IMR-90 (cell line): Measurements from ENCODE around the gene PRKAR1B. TPM values are rescaled to one million over a fixed set of nuclear protein-coding genes. Genes with fewer than 3 reads are reported as not detected.
A peak's percentile ranks its signal among the peaks of the same experiment; 100 is the strongest.

Source experiments
- ATAC-seq: fragments of 200-7000 bp; cut with Tn5 transposase; 2 replicates; pipeline ENCODE4 v1.9.1; 2020; ENCODE audit warnings: low read depth, mild to moderate bottlenecking, moderate library complexity
- BruUV-seq: library from RNA; stranded (reverse); fragments of 400-500 nt; replicated peaks from 2 replicates; lab custom pipeline; 2021; lab: Mats Ljungman, UMichigan
- CTCF ChIA-PET: fragments of 300-600 bp; formaldehyde crosslinking; extraction: SDS; loops from one replicate; lab custom pipeline; 2021; ENCODE audit warnings: antibody characterized with exemption; lab: Yijun Ruan, JAX
- POLR2A ChIA-PET: fragments of 300-600 bp; sonication (Branson Sonifier 250); formaldehyde crosslinking; loops from one replicate; lab custom pipeline; 2022; ENCODE audit warnings: antibody characterized with exemption; ENCODE audit not compliant: unreplicated experiment; lab: Charles Lee
- DNase-seq: peaks from one replicate; pipeline ENCODE4 v3.0.0; 2013
- H2AFZ ChIP-seq: replicated peaks from 2 replicates; pipeline ENCODE3; 2013; ENCODE audit warnings: low read length, mild to moderate bottlenecking; ENCODE audit not compliant: poor library complexity
- H2AK5ac ChIP-seq: 2 replicates; pipeline ENCODE4 v1.6.1; 2013; ENCODE audit warnings: low read depth, low read length, inconsistent platforms
- H2AK9ac ChIP-seq: replicated peaks from 2 replicates; pipeline ENCODE3; 2013; ENCODE audit warnings: mild to moderate bottlenecking, low read depth, low read length, moderate library complexity; ENCODE audit not compliant: poor library complexity
- H2BK120ac ChIP-seq: 2 replicates; pipeline ENCODE4 v1.6.1; 2013; ENCODE audit warnings: low read depth, low read length, inconsistent platforms
- H2BK15ac ChIP-seq: 3 replicates; pipeline ENCODE4 v1.6.1; 2013; ENCODE audit warnings: low read depth, low read length, inconsistent platforms
- H2BK20ac ChIP-seq: 2 replicates; pipeline ENCODE4 v1.6.1; 2013; ENCODE audit warnings: low read depth, mild to moderate bottlenecking, inconsistent platforms, low read length, moderate library complexity
- H2BK5ac ChIP-seq: 2 replicates; pipeline ENCODE4 v1.6.1; 2013; ENCODE audit warnings: mild to moderate bottlenecking, low read depth, low read length, inconsistent platforms; ENCODE audit not compliant: poor library complexity, severe bottlenecking
- H3K14ac ChIP-seq: replicated peaks from 2 replicates; pipeline ENCODE4 v1.6.1; 2013; ENCODE audit warnings: low read depth, low read length, inconsistent platforms
- H3K18ac ChIP-seq: 2 replicates; pipeline ENCODE4 v1.6.1; 2013; ENCODE audit warnings: low read depth, low read length, control low read depth
- H3K23ac ChIP-seq: 2 replicates; pipeline ENCODE4 v1.6.1; 2013; ENCODE audit warnings: low read depth, low read length, inconsistent platforms
- H3K27ac ChIP-seq: 2 replicates; pipeline ENCODE4 v1.5.1; 2013; ENCODE audit warnings: mild to moderate bottlenecking, control low read depth, low read length; ENCODE audit not compliant: insufficient read depth
- H3K27me3 ChIP-seq: 2 replicates; pipeline ENCODE4 v1.6.1; 2013; ENCODE audit warnings: low read length; ENCODE audit not compliant: control insufficient read depth, insufficient read depth
- H3K36me3 ChIP-seq: 2 replicates; pipeline ENCODE4 v1.6.1; 2013; ENCODE audit warnings: low read length, mixed read lengths; ENCODE audit not compliant: control insufficient read depth, insufficient read depth
- H3K4ac ChIP-seq: 2 replicates; pipeline ENCODE4 v1.6.1; 2013; ENCODE audit warnings: low read depth, low read length, inconsistent platforms
- H3K4me1 ChIP-seq: 2 replicates; pipeline ENCODE4 v1.6.1; 2013; ENCODE audit warnings: low read length, mixed read lengths; ENCODE audit not compliant: control insufficient read depth, insufficient read depth
- H3K4me2 ChIP-seq: 2 replicates; pipeline ENCODE4 v1.6.1; 2013; ENCODE audit warnings: low read depth, mild to moderate bottlenecking, control low read depth, low read length, moderate library complexity
- H3K4me3 ChIP-seq: 2 replicates; pipeline ENCODE4 v1.5.1; 2013; ENCODE audit warnings: low read depth, mild to moderate bottlenecking, control low read depth, low read length, moderate library complexity; ENCODE audit not compliant: insufficient read depth
- H3K56ac ChIP-seq: 2 replicates; pipeline ENCODE4 v1.6.1; 2013; ENCODE audit warnings: low read length, inconsistent platforms; ENCODE audit not compliant: insufficient read depth; ENCODE audit errors: extremely low read depth
- H3K79me1 ChIP-seq, 2 experiments: 2 replicates each; pipeline ENCODE4 v1.6.1; 2013; ENCODE audit warnings: low read length in 2 of 2, inconsistent platforms in 1 of 2, low read depth in 1 of 2
- H3K9ac ChIP-seq: 2 replicates; pipeline ENCODE4 v1.6.1; 2013; ENCODE audit warnings: low read depth, low read length, control low read depth
- H3K9me1 ChIP-seq: 2 replicates; pipeline ENCODE4 v1.6.1; 2013; ENCODE audit warnings: low read length, inconsistent platforms; ENCODE audit not compliant: insufficient read depth
- H3K9me3 ChIP-seq: 2 replicates; pipeline ENCODE4 v1.6.1; 2013; ENCODE audit warnings: low read length; ENCODE audit not compliant: control insufficient read depth, insufficient read depth
- H4K20me1 ChIP-seq: 2 replicates; pipeline ENCODE4 v1.6.1; 2013; ENCODE audit warnings: low read length, inconsistent platforms; ENCODE audit not compliant: insufficient read depth
- H4K5ac ChIP-seq: 2 replicates; pipeline ENCODE4 v1.6.1; 2013; ENCODE audit warnings: mild to moderate bottlenecking, low read depth, low read length, control low read depth
- H4K8ac ChIP-seq, 2 experiments: 2 replicates each; pipeline ENCODE4 v1.6.1; 2013; ENCODE audit warnings: low read depth in 2 of 2, low read length in 2 of 2, control low read depth in 1 of 2, inconsistent platforms in 1 of 2
- H4K91ac ChIP-seq: 2 replicates; pipeline ENCODE4 v1.6.1; 2013; ENCODE audit warnings: low read depth, low read length, inconsistent platforms; ENCODE audit not compliant: insufficient read depth
- CTCF ChIP-seq: conservative IDR thresholded peaks from 2 replicates; pipeline ENCODE4 v1.5.1; 2012; ENCODE audit warnings: mild to moderate bottlenecking, low read depth, low read length, improper control_type of control experiment
- ELK1 ChIP-seq: fragments of 150-350 bp; IDR thresholded peaks from 2 replicates; pipeline ENCODE4 v1.6.1; 2016; ENCODE audit warnings: low read depth, mild to moderate bottlenecking, low read length, moderate library complexity, borderline replicate concordance
- FOS ChIP-seq: fragments of 150-350 bp; IDR thresholded peaks from 2 replicates; pipeline ENCODE4 v1.6.1; 2016; ENCODE audit warnings: low read depth, low read length
- MAFK ChIP-seq: IDR thresholded peaks from 2 replicates; pipeline ENCODE4 v1.6.1; 2012; ENCODE audit warnings: low read depth, low read length, improper control_type of control experiment
- MXI1 ChIP-seq: IDR thresholded peaks from 2 replicates; pipeline ENCODE4 v1.6.1; 2012; ENCODE audit warnings: low read depth, mild to moderate bottlenecking, low read length, moderate library complexity, borderline replicate concordance
- POLR2A ChIP-seq: IDR thresholded peaks from 2 replicates; pipeline ENCODE4 v1.6.1; 2012; ENCODE audit warnings: mild to moderate bottlenecking, low read depth, low read length
- RAD21 ChIP-seq: IDR thresholded peaks from 2 replicates; pipeline ENCODE4 v1.6.1; 2012; ENCODE audit warnings: low read length, improper control_type of control experiment
- SMC3 ChIP-seq: fragments of 150-350 bp; IDR thresholded peaks from 2 replicates; pipeline ENCODE4 v1.6.1; 2016; ENCODE audit warnings: low read depth, mild to moderate bottlenecking, antibody characterized with exemption, low read length, moderate library complexity
- USF2 ChIP-seq: fragments of 150-350 bp; IDR thresholded peaks from 2 replicates; pipeline ENCODE4 v1.6.1; 2017; ENCODE audit warnings: mild to moderate bottlenecking, antibody characterized with exemption, low read length, low read depth
- WGBS, 2 experiments: methylation state at CpG; one replicate each; pipeline versions ENCODE4 v1.1.5 to v1.1.7; 2013; ENCODE audit warnings: missing lambda C conversion rate in 2 of 2; ENCODE audit not compliant: insufficient read length in 1 of 2; ENCODE audit errors: extremely low coverage in 2 of 2; 5-methylcytosine and 5-hydroxymethylcytosine counted together
- dilution Hi-C: fragments of 300-500 bp; cut with HindIII; formaldehyde crosslinking; loops from one replicate; pipeline ENCODE4 v1.14.3; 2018; ENCODE audit warnings: low sequenced_read_pairs; ENCODE audit not compliant: unreplicated experiment
- in situ Hi-C: fragments of 300-500 bp; cut with MboI; formaldehyde crosslinking; loops from 3 replicates; pipeline ENCODE4 v1.14.3; 2019; ENCODE audit warnings: low sequenced_read_pairs, inconsistent platforms, mixed read lengths
- intact Hi-C: fragments of 100-400 bp; cut with micrococcal nuclease; formaldehyde crosslinking; loops from 2 replicates; pipeline ENCODE4 v1.10.0; 2022
- polyA plus RNA-seq, 3 experiments: library from polyadenylated mRNA; depleted of rRNA; stranded (reverse); fragments of >200 nt; gene quantifications; 2 replicates each; pipeline ENCODE4 v1.2.3, GENCODE V29; 2012; ENCODE audit warnings: low replicate concordance in 1 of 3
- total RNA-seq: library from RNA; depleted of rRNA; stranded (reverse); fragments of >200 nt; gene quantifications from 2 replicates; pipeline ENCODE4 v1.2.3, GENCODE V29; 2012

The PRKAR1B gene
- total and polyA plus RNA-seq, 2 of the 4 experiments (the other 2 are of a cell fraction), result 15.2 to 20.2 TPM

GRCh38 chr7:730501-731439, 3.7 kb upstream of the PRKAR1B start:
- ATAC-seq (no peak), DNase-seq (peak; percentile 24)
- Histone ChIP-seq H3K23ac (peak overlapping the region; percentile 47; the same call in 1 of the 2 replicates), H3K56ac (no peak overlapping the region), H2AFZ (no peak overlapping the region), H3K79me1 (peaks cover 29 to 66% of the 10 kb centered on the region in 2 experiments), H3K4ac (no peak overlapping the region), H2BK15ac (no peak overlapping the region), H3K27me3 (no peaks in the 10 kb centered on the region), H3K36me3 (peaks cover 21% of the 10 kb centered on the region), H3K9me3 (peaks cover 3% of the 10 kb centered on the region; the same call in 1 of the 2 replicates), H4K8ac (no peak overlapping the region), H2BK5ac (no peak overlapping the region), H3K27ac (no peak overlapping the region), H3K9me1 (no peaks in the 10 kb centered on the region), H4K5ac (no peak overlapping the region), H2BK20ac (no peak overlapping the region), H3K4me2 (no peak overlapping the region), H3K14ac (no peak overlapping the region), H4K91ac (no peak overlapping the region), H3K18ac (no peak overlapping the region), H3K4me3 (no peak overlapping the region), H2AK9ac (peak overlapping the region; percentile 45), H3K9ac (no peak overlapping the region), H4K20me1 (peaks cover 7% of the 10 kb centered on the region; the same call in 1 of the 2 replicates), H2AK5ac (no peak overlapping the region), H2BK120ac (no peak overlapping the region), H3K4me1 (peaks cover 13% of the 10 kb centered on the region)
- no peak for TF ChIP-seq SMC3
- TF ChIP-seq POLR2A, result no peak
- TF ChIP-seq MXI1, result no peak
- TF ChIP-seq RAD21, result no peak
- TF ChIP-seq ELK1, result no peak
- TF ChIP-seq FOS, result no peak
- no peak for TF ChIP-seq MAFK
- no peak for TF ChIP-seq USF2
- no peak for TF ChIP-seq CTCF
- in situ Hi-C loops, result no loop called here
- intact Hi-C loops, result no loop called here
- no TSS peak for BruUV-seq
- ChIA-PET POLR2A (interaction anchor here (0.6 kb wide), 1 partner anchor 28 kb away, joined by 3 read pairs; no protein-coding TSS in a partner anchor), CTCF (no interaction called here)
- 76% methylated on average over 6 of the region's 23 CpGs; no CpG with 5 or more reads in 1 of the 2 experiments for WGBS, 2 experiments
- dilution Hi-C loops, result no loop called here
